Left lobe of liver (tissue), 2 donors: ENCODE measurements around the gene TUBA1A. TPM values are rescaled to one million over a fixed set of nuclear protein-coding genes. Genes with fewer than 3 reads are reported as not detected.
"Not testable (repeated sequence)": the region's sequence is repeated elsewhere in the genome, so short reads cannot be mapped to it uniquely, and the experiment has no call there.

Source experiments
- ATAC-seq: fragments of 200-7000 bp; cut with Tn5 transposase; one replicate; pipeline ENCODE4 v1.9.1; 2020; ENCODE audit warnings: mild to moderate bottlenecking, moderate library complexity
- DNase-seq: peaks from one replicate; pipeline ENCODE4 v3.0.0-alpha.2; 2020; ENCODE audit warnings: low spot score
- total RNA-seq: library from RNA; stranded (reverse); gene quantifications from one replicate; pipeline ENCODE4 v1.2.1, GENCODE V29; 2021
- donor health status: DM: no; HTN: no; CAD: no; lungs with moderate emphysema.
- donor health status: DM: no; HTN: yes; CAD: no.

The TUBA1A gene
- total RNA-seq, 1 donor from 2014 or later: 4.8 TPM

DNA sequence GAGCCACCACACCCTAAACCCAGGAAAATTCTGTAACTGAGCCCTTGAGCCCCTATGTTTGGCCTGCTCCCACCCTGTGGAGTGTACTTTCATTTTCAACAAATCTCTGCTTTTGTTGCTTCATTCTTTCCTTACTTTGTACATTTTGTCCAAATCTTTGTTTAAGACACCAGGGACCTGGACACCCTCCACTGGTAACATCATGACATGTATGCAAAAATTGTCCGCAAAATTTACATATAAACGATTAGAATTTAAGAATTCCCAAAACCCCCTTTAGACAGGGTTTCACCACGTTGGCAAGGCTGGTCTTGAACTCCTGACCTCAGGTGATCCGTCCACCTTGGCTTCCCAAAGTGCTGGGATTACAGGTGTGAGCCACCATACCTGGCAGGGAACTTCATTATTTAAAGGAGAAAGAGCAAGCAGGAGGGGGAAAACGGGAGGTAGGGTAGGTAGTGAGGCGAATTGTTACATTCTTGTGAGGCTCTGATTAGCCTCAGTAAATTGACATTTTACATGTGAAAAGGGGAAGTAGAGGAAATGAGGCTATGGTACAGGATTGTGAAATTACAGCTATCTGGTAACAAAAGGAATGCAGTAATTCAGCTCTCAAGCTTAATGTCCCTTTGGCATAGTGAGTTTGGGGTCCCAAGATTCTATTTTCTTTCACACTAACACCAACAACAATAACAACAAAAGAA, 27.6 kb downstream of the TUBA1A start:
- DNase-seq (no peak), ATAC-seq (no peak)

DNA sequence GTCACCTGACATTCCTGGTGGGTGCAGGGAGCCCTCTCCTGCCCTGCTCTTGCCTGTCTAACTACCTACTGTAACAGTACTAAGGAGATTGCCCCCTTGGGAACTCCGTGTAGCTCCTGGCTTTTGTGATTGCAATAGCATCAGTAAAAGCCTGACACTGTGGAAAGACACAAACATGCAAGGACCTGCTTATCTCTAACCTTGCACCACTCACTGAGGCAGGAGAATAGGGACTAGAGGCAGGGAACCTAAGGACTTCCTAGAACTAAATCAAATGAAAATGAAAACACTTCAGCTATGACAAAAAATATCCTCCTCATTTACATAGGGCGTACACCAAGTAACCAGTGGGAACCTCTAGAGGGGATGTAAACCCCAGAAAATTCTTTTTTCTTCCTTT, 28.5 kb downstream of the TUBA1A start:
- no peak for DNase-seq
- no peak for ATAC-seq

DNA sequence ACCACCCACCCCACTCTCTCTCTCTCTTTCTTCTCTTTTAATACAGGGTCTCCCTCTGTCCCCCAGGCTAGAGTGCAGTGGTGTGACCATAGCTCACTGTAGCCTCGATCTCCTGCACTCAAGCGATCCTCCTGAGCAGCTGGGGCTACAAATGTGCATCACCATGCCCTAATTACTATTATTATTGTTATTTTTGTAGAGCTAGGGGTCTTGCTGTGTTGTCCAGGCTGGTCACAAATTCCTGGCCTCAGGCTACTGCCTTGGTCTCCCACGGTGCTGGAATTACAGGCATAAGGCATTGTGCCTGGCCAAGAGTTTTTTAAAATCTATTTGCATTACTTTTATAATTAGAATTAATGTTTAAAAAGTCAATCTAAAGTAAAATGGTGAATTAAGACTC, 34.7 kb downstream of the TUBA1A start:
- ATAC-seq (no peak), DNase-seq (no peak)

DNA sequence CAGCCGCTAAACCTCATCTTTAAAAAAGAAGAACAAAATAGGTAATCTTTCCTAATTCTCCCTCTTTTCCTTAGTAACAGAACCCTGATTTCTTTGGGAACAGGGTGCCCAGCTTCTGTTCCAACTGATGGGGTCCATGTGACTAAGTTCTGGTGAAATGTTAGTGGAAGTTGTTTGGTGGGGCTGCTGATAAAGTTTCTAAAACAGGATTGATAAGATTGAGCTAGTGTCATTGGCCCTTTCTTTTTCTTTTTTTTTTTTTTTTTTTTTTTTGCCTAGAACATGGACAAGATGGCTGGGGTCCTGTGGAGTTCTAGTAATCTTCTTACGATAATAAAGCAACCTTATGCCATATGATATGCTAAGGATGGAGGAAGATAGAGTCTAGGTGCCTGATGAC, 41.5 kb downstream of the TUBA1A start:
- DNase-seq (no peak), ATAC-seq (no peak)

DNA sequence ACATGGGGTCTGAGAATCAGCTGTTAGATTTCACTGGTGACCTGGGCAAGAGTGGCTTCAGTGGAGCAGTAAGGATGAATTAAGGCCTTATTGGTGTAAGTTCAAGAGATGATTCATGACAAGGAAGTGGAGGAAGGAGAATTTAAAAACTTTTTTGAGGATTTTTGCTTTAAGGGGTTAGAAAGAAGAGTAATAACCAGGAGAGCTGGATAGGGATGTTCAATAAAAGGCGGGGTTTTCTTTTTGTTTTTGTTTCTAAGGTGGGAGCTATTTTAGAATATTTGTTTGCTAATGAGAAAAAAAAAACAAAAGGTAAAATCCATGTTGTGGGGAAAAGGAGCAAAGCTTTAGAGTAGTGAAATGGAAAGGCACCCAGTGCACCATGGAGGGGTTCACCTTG, 42.5 kb downstream of the TUBA1A start:
- ATAC-seq (no peak), DNase-seq (no peak)

- DNase-seq (no peak), ATAC-seq (no peak)
Observed at GRCh38 chr12:49144384-49144783, 44.5 kb downstream of the TUBA1A start.

DNA sequence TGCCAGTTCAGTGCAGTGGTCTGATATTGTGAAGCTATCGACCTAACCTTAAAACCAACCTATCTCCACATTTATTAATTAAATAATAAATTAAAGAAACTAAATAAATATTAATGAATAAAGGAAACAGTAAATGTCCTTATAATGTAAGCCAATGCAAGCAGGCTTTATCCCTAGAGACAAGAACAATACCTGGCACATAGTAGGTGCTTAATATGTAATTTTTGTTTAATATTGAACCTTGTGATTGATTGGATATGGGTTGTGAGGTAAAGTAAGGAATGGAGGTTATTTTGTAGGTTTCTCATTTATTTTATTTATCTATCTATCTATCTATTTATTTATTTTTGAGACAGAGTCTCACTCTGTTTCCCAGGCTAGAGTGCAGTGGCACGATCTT, 49.9 kb downstream of the TUBA1A start:
- DNase-seq (no peak), ATAC-seq (no peak)

DNA sequence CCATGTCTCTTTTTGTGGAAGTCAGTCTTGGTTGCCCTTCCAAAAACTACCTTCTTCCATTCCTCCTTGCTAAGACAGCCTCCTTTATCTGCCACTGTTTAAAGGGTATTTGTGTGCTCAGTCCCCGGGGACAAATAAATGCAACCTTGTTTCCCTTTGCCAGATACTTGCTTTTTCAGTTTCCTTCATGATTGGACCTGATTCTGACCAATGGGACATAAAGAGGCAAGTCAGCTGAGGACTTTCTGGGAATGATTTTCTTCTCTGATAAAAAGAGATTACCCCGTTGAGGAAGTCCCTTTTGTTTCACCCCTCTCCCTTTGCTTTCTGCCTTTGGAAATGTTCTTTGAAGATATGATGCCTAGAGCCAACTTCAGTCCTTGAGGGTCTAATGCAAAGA, 50.3 kb downstream of the TUBA1A start:
- DNase-seq: no peak
- no peak for ATAC-seq

GRCh38 chr12:49137476-49137875, 51.4 kb downstream of the TUBA1A start:
- ATAC-seq: no peak
- DNase-seq: no peak

GRCh38 chr12:49136997-49137396, 51.9 kb downstream of the TUBA1A start:
- ATAC-seq, DNase-seq: not testable (repeated sequence)

Other genes with a start within 250 kb of the TUBA1A start
- 47.4 TPM for gene ARF3, start 231.6 kb downstream of the TUBA1A start, total RNA-seq
- not detected for gene WNT10B, start 217.3 kb downstream of the TUBA1A start, total RNA-seq
- not detected for gene WNT1, start 210.8 kb downstream of the TUBA1A start, total RNA-seq
- gene DDN, start 189.7 kb downstream of the TUBA1A start, total RNA-seq: not detected
- gene PRKAG1, start 170.3 kb downstream of the TUBA1A start, total RNA-seq: 27.7 TPM
- gene KMT2D, start 128.3 kb downstream of the TUBA1A start, total RNA-seq: 44.8 TPM
- gene RHEBL1, start 119.1 kb downstream of the TUBA1A start, total RNA-seq: 0.18 TPM
- gene DHH, start 94.3 kb downstream of the TUBA1A start, total RNA-seq: not detected
- 17.7 TPM for gene LMBR1L, start 78.2 kb downstream of the TUBA1A start, total RNA-seq
- gene TUBA1B, start 57.7 kb downstream of the TUBA1A start, total RNA-seq: 144 TPM
- 54.9 TPM for gene TUBA1C, start 76.0 kb upstream of the TUBA1A start, total RNA-seq
- gene PRPH, start 106.1 kb upstream of the TUBA1A start, total RNA-seq: not detected
- 0.48 TPM for gene TROAP, start 134.2 kb upstream of the TUBA1A start, total RNA-seq
- not detected for gene C1QL4, start 148.1 kb upstream of the TUBA1A start, total RNA-seq
- gene DNAJC22, start 157.8 kb upstream of the TUBA1A start, total RNA-seq: 42.3 TPM
- gene SPATS2, start 178.4 kb upstream of the TUBA1A start, total RNA-seq: 5.9 TPM